WERI-Rb-1 (cell line): ENCODE data around the gene PRMT5.

Experiments used
- DNase-seq: peaks from one replicate; pipeline ENCODE4 v3.0.0-alpha.2; 2020
- H3K27ac ChIP-seq: fragments of 250-450 bp; sonication (Bioruptor Pico); 2 replicates; pipeline ENCODE4 v1.5.1; 2020; ENCODE audit warnings: mild to moderate bottlenecking, moderate library complexity
- H3K27me3 ChIP-seq: fragments of 250-450 bp; sonication (Bioruptor Pico); 2 replicates; pipeline ENCODE4 v1.5.1; 2021; ENCODE audit warnings: mild to moderate bottlenecking, low read depth, moderate library complexity; ENCODE audit not compliant: insufficient read depth, severe bottlenecking
- H3K36me3 ChIP-seq: fragments of 250-450 bp; sonication (Bioruptor Pico); 2 replicates; pipeline ENCODE4 v1.5.1; 2020; ENCODE audit warnings: mild to moderate bottlenecking, moderate library complexity
- H3K4me3 ChIP-seq: 2 replicates; pipeline ENCODE4 v1.5.1; 2011; ENCODE audit warnings: low read depth, mild to moderate bottlenecking, control low read depth, low read length
- H3K9me3 ChIP-seq: fragments of 250-450 bp; sonication (Bioruptor Pico); 2 replicates; pipeline ENCODE4 v1.5.1; 2021; ENCODE audit warnings: mild to moderate bottlenecking, moderate library complexity; ENCODE audit not compliant: severe bottlenecking
- TF ChIP-seq, protein P1 (sequence below): IDR thresholded peaks from 2 replicates; pipeline ENCODE4 v1.5.1; 2011; ENCODE audit warnings: low read depth, mild to moderate bottlenecking, control low read depth, inconsistent platforms, low read length

The PRMT5 gene

DNA sequence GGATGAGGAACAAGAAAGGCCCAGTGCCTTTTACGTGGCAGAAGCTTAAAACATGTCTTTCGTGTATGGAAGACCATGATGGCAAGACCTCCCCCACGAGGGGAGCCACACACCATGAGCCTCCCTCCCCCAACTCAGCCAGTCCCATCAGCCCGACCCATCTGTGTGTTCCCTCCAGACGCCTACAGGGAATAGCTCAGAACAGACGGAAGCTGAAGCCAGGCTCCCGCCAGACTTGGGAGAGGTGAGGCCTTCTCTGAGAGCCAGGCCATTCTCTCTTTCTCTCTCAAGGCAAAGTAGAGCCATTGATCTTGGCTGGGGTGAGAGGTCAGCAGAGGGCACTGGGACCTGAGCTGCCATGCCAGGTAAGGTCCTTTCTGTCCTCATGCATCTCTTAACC, 36.7 kb downstream of the PRMT5 start:
- Histone ChIP-seq H3K27me3 (no peaks in the 10 kb centered on the region), H3K9me3 (no peaks in the 10 kb centered on the region), H3K4me3 (no peak overlapping the region), H3K36me3 (no peaks in the 10 kb centered on the region), H3K27ac (no peak overlapping the region)
- TF ChIP-seq, protein P1, sequence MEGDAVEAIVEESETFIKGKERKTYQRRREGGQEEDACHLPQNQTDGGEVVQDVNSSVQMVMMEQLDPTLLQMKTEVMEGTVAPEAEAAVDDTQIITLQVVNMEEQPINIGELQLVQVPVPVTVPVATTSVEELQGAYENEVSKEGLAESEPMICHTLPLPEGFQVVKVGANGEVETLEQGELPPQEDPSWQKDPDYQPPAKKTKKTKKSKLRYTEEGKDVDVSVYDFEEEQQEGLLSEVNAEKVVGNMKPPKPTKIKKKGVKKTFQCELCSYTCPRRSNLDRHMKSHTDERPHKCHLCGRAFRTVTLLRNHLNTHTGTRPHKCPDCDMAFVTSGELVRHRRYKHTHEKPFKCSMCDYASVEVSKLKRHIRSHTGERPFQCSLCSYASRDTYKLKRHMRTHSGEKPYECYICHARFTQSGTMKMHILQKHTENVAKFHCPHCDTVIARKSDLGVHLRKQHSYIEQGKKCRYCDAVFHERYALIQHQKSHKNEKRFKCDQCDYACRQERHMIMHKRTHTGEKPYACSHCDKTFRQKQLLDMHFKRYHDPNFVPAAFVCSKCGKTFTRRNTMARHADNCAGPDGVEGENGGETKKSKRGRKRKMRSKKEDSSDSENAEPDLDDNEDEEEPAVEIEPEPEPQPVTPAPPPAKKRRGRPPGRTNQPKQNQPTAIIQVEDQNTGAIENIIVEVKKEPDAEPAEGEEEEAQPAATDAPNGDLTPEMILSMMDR = no peak
- DNase-seq = no peak

DNA sequence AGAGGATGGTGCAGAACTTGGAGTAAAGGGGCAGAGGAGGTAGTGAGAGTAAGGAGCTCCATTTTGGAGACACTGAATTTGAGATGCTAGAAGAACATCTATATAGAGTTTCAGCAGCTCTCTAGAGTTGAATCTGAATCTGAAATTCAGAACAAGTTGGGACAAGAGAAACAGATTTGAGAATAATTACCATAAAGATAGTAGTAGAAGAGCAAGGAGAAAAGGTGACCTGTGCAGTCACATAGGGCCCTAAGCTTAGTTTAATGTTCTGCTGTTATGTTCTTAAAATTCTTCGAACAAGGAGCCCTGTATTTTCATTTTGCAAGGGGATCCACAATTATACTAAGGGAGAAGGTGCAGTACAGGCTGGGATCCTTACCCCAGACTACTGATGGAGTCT, 38.8 kb downstream of the PRMT5 start:
- TF ChIP-seq, protein P1 = no peak
- Histone ChIP-seq H3K4me3 (no peak overlapping the region), H3K27me3 (no peaks in the 10 kb centered on the region), H3K9me3 (no peaks in the 10 kb centered on the region), H3K36me3 (no peaks in the 10 kb centered on the region), H3K27ac (no peak overlapping the region)
- no peak for DNase-seq

DNA sequence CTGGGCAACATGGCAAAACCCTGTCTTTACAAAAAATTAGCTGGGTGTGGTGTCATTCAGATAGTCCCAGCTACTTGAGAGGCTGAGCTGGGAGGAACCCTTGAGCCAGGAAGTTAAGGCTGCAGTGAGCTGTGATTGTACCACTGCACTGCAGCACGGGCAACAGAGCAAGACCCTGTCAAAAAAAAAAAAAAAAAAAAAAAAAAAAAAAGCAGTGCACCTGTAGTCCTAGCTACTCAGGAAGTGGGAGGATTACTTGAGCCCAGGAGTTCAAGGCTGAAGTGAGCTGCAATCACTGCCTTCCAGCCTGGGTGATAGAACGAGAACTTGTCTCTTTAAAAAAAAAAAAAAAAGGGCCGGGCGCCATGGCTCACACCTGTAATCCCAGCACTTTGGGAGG, 40.5 kb downstream of the PRMT5 start:
- no peak overlapping the region for H3K4me3 ChIP-seq
- no peak for DNase-seq
- H3K27me3 ChIP-seq = no peaks in the 10 kb centered on the region
- H3K9me3 ChIP-seq = no peaks in the 10 kb centered on the region
- no peaks in the 10 kb centered on the region for H3K36me3 ChIP-seq
- H3K27ac ChIP-seq = no peak overlapping the region
- TF ChIP-seq, protein P1 = no peak

DNA sequence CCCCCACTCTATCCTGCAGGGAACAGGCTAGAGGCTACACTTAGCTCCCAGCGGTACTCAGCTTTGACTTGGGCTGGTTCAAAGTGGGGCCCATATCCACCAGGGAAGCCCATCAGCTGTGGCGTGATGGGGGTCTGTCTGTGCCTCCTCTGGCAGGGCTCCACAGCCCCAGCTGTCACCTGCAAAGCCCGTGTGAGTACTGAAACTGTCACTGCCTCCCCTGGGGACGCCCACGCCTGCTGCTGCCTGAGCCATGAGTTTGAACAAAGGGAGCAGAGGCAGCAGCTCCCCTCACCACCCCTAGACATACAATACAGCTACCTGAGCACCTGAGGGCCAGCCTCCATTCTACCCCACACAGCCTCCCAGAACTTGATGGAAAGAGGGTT, 41.2 kb downstream of the PRMT5 start:
- no peaks in the 10 kb centered on the region for H3K36me3 ChIP-seq
- no peak for DNase-seq
- no peaks in the 10 kb centered on the region for H3K9me3 ChIP-seq
- TF ChIP-seq, protein P1 = no peak
- no peaks in the 10 kb centered on the region for H3K27me3 ChIP-seq
- no peak overlapping the region for H3K27ac ChIP-seq
- H3K4me3 ChIP-seq = no peak overlapping the region

DNA sequence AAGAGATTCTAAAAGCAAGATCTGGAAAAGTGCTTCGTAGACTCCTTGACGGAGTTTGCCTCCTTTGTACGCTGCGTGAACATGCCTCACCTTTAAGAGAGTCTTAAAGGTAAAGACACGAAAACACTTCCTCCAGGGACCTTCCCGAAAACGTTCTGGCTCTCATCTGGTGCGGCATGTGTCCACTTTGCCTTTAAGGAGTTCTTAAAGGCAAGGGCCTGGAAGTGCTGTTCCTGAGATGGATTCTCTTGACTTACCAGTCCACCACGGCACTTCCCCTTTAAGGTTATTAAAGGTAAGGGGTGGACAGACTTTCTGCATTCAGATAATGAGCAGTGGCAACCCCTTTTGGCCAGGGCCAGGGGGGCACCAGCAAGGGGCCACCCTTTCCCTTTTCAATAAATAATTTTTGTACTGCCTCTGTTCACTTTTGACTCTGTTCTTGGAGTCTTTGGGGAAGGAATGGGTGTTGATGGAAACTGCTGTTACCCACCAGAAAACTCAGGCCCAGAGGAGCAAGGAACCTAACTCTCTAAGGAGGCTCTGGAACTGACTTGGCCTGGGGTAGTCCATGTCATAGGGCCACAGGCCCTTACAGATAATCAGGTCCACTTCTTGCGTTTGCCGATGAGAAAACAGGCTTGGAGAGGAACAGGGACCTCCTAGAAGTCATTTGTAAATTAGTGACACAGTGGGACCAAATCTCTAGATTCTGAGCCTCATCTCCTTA, 41.8 kb downstream of the PRMT5 start:
- no peak for DNase-seq

More for the DNA sequence above, 41.8 kb downstream of the PRMT5 start:
- Histone ChIP-seq H3K27me3 (no peaks in the 10 kb centered on the region), H3K4me3 (no peak overlapping the region), H3K36me3 (no peaks in the 10 kb centered on the region), H3K27ac (no peak overlapping the region), H3K9me3 (no peaks in the 10 kb centered on the region)
- TF ChIP-seq, protein P1 = no peak
